HEK293T (cell line): ENCODE data around the gene KRTAP5-9.
"Not testable (repeated sequence)": the region's sequence is repeated elsewhere in the genome, so short reads cannot be mapped to it uniquely, and the experiment has no call there.

Experiments
- CTCF ChIA-PET: fragments of 350-600 bp; formaldehyde crosslinking; extraction: SDS; loops from one replicate; lab custom pipeline; 2021; ENCODE audit warnings: antibody characterized with exemption, inconsistent platforms; lab: Yijun Ruan, JAX
- POLR2A ChIA-PET: fragments of 350-600 bp; formaldehyde crosslinking; extraction: SDS; loops from one replicate; lab custom pipeline; 2020; ENCODE audit warnings: antibody characterized with exemption, inconsistent platforms; lab: Yijun Ruan, JAX
- DNase-seq: peaks from one replicate; pipeline ENCODE4 v3.0.0; 2012; ENCODE audit warnings: mixed read lengths; ENCODE audit errors: extremely low spot score
- ARNT ChIP-seq: fragments of 450-650 bp; IDR thresholded peaks from 2 replicates; pipeline ENCODE4 v1.6.1; 2017; ENCODE audit warnings: mild to moderate bottlenecking
- BHLHE40 ChIP-seq: fragments of 450-650 bp; IDR thresholded peaks from 2 replicates; pipeline ENCODE4 v1.6.1; 2016; ENCODE audit warnings: mild to moderate bottlenecking, moderate library complexity, borderline replicate concordance
- CTBP1 ChIP-seq: fragments of 450-650 bp; IDR thresholded peaks from 2 replicates; pipeline ENCODE4 v1.6.1; 2016; ENCODE audit warnings: borderline replicate concordance
- ELF4 ChIP-seq: fragments of 450-650 bp; IDR thresholded peaks from 2 replicates; pipeline ENCODE4 v1.6.1; 2017; ENCODE audit warnings: antibody characterized with exemption
- FOXA1 ChIP-seq: fragments of 450-650 bp; IDR thresholded peaks from 2 replicates; pipeline ENCODE4 v1.6.1; 2016; ENCODE audit warnings: mild to moderate bottlenecking
- FOXK2 ChIP-seq: fragments of 450-650 bp; IDR thresholded peaks from 2 replicates; pipeline ENCODE4 v1.6.1; 2016; ENCODE audit warnings: mild to moderate bottlenecking
- FOXM1 ChIP-seq: fragments of 450-650 bp; IDR thresholded peaks from 2 replicates; pipeline ENCODE4 v1.6.1; 2017; ENCODE audit warnings: mild to moderate bottlenecking, borderline replicate concordance
- HDGF ChIP-seq: fragments of 450-650 bp; IDR thresholded peaks from 2 replicates; pipeline ENCODE4 v1.6.1; 2017; ENCODE audit warnings: antibody characterized with exemption, borderline replicate concordance
- L3MBTL2 ChIP-seq: fragments of 450-650 bp; conservative IDR thresholded peaks from 2 replicates; pipeline ENCODE4 v1.6.1; 2016; ENCODE audit warnings: mild to moderate bottlenecking
- LEF1 ChIP-seq: fragments of 450-650 bp; IDR thresholded peaks from 2 replicates; pipeline ENCODE4 v1.6.1; 2017; ENCODE audit warnings: mild to moderate bottlenecking, borderline replicate concordance
- NFRKB ChIP-seq: fragments of 450-650 bp; IDR thresholded peaks from 2 replicates; pipeline ENCODE4 v1.6.1; 2016; ENCODE audit warnings: mild to moderate bottlenecking, moderate library complexity
- PKNOX1 ChIP-seq: fragments of 450-650 bp; IDR thresholded peaks from 2 replicates; pipeline ENCODE4 v1.6.1; 2016
- SP1 ChIP-seq: fragments of 450-650 bp; IDR thresholded peaks from 2 replicates; pipeline ENCODE4 v1.6.1; 2017
- SUZ12 ChIP-seq: fragments of 450-650 bp; IDR thresholded peaks from 2 replicates; pipeline ENCODE4 v1.6.1; 2016; ENCODE audit warnings: mild to moderate bottlenecking
- TARDBP ChIP-seq: fragments of 450-650 bp; IDR thresholded peaks from 2 replicates; pipeline ENCODE4 v1.6.1; 2016
- ZNF384 ChIP-seq: fragments of 450-650 bp; IDR thresholded peaks from 2 replicates; pipeline ENCODE4 v1.6.1; 2016

KRTAP5-9 gene

GRCh38 chr11:71525188-71525937 is 22.9 kb upstream of the KRTAP5-9 start:
- no peak for TF ChIP-seq TARDBP
- no peak for TF ChIP-seq ZNF384
- TF ChIP-seq HDGF, result no peak
- no peak for TF ChIP-seq FOXA1
- TF ChIP-seq ARNT, result no peak
- TF ChIP-seq SUZ12, result no peak
- ChIA-PET POLR2A (no interaction called here), CTCF (interaction anchor here (0.5 kb wide), 1 partner anchor 20 kb away, joined by 3 read pairs; no protein-coding TSS in a partner anchor)
- DNase-seq, result no peak

GRCh38 chr11:71525938-71526495 is 22.2 kb upstream of the KRTAP5-9 start:
- TF ChIP-seq ZNF384 (no peak), LEF1 (no peak), SUZ12 (no peak), L3MBTL2 (no peak), CTBP1 (no peak), FOXA1 (no peak), NFRKB (no peak), ARNT (no peak), SP1 (no peak), TARDBP (no peak), ELF4 (no peak), FOXK2 (no peak), FOXM1 (no peak), BHLHE40 (no peak), HDGF (no peak)
- DNase-seq, result no peak
- POLR2A ChIA-PET, result no interaction called here
- CTCF ChIA-PET, result interaction anchor here (0.5 kb wide), 1 partner anchor 21 kb away, joined by 3 read pairs; no protein-coding TSS in a partner anchor

GRCh38 chr11:71526796-71527575 is 21.2 kb upstream of the KRTAP5-9 start, which contains the start of gene KRTAP5-7:
TSS of gene KRTAP5-7 (plus strand) at chr11:71527267. CDS start at chr11:71527301, 34 bp downstream.
- POLR2A ChIA-PET, DNase-seq: not testable (repeated sequence)
- CTCF ChIA-PET, result interaction anchor here (0.5 kb wide), 1 partner anchor 199 kb away, joined by 3 read pairs; no protein-coding TSS in a partner anchor

GRCh38 chr11:71527576-71528210 is 20.5 kb upstream of the KRTAP5-9 start:
- no peak for DNase-seq
- POLR2A ChIA-PET, result no interaction called here
- CTCF ChIA-PET, result interaction anchor here (0.5 kb wide), 1 partner anchor 200 kb away, joined by 3 read pairs; no protein-coding TSS in a partner anchor
- TF ChIP-seq FOXA1, result no peak
- no peak for TF ChIP-seq FOXK2
- TF ChIP-seq LEF1, result no peak

- DNase-seq, result no peak
- POLR2A ChIA-PET, result no interaction called here
- TF ChIP-seq BHLHE40 (no peak), SUZ12 (no peak), ZNF384 (no peak), TARDBP (no peak), FOXA1 (no peak), SP1 (no peak), LEF1 (no peak), HDGF (no peak), ELF4 (no peak), NFRKB (no peak), PKNOX1 (no peak), CTBP1 (no peak), L3MBTL2 (no peak), ARNT (no peak), FOXM1 (no peak), FOXK2 (no peak)
- CTCF ChIA-PET, result no interaction called here
Measured at GRCh38 chr11:71530602-71531001, 17.6 kb upstream of the KRTAP5-9 start.

DNA sequence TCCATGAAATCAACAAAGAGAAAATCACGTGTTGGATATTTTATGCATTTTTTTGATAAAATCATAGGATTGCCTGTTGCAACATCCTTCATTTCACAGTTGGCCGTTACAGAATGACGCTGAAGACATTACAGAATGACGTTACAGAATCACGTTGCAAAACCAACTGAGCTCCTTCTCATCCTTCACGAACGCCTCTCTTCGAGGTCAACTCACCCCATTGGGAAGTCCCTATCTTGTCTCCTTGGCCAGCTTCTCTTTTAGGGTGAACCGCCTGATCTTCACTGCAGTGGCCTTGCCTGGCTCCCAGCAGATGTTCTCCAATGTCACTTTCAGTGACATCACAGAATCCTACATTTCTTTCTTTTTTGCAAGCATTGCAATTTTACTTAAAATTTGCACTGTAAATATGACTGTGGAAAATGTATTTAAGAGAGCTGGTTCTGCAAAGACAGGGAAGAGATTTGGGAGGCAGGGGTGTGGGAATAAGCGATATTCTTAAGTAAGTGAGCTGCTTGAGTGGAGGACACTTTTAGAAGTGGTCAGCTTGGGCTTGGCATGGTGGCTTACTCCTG is 16.1 kb upstream of the KRTAP5-9 start:
- POLR2A ChIA-PET, result no interaction called here
- TF ChIP-seq PKNOX1, result no peak
- TF ChIP-seq CTBP1, result no peak
- TF ChIP-seq FOXA1, result no peak
- no peak for TF ChIP-seq FOXK2
- no peak for TF ChIP-seq BHLHE40
- TF ChIP-seq LEF1, result no peak
- no peak for TF ChIP-seq SP1
- no peak for TF ChIP-seq FOXM1
- no peak for TF ChIP-seq SUZ12
- no peak for TF ChIP-seq TARDBP
- TF ChIP-seq NFRKB, result no peak
- TF ChIP-seq ELF4, result no peak
- TF ChIP-seq ARNT, result no peak
- CTCF ChIA-PET, result no interaction called here
- DNase-seq, result no peak

GRCh38 chr11:71534711-71535608 is 13.3 kb upstream of the KRTAP5-9 start:
- POLR2A ChIA-PET, DNase-seq, CTCF ChIA-PET: not testable (repeated sequence)
